OCI-LY7 (cell line): ENCODE results near the gene TULP1.

Source experiments
- CTCF ChIP-seq: fragments of 200-600 bp; sonication (generic); conservative IDR thresholded peaks from 2 replicates; pipeline ENCODE4 v1.5.1; 2014; ENCODE audit warnings: mild to moderate bottlenecking, antibody characterized with exemption, low read length, moderate library complexity, mixed read lengths
- EZH2phosphoT487 ChIP-seq: fragments of 200-600 bp; sonication (generic); IDR thresholded peaks from 2 replicates; pipeline ENCODE4 v1.6.1; 2018; ENCODE audit warnings: low read depth, borderline replicate concordance, mild to moderate bottlenecking, mixed run types, antibody characterized with exemption, low read length, moderate library complexity, mixed read lengths

GRCh38 chr6:35474942-35475570 is 37.6 kb downstream of the TULP1 start:
- TF ChIP-seq CTCF (no peak), EZH2phosphoT487 (no peak)
